ENCODE measurements around the gene MBTPS2.

DNA sequence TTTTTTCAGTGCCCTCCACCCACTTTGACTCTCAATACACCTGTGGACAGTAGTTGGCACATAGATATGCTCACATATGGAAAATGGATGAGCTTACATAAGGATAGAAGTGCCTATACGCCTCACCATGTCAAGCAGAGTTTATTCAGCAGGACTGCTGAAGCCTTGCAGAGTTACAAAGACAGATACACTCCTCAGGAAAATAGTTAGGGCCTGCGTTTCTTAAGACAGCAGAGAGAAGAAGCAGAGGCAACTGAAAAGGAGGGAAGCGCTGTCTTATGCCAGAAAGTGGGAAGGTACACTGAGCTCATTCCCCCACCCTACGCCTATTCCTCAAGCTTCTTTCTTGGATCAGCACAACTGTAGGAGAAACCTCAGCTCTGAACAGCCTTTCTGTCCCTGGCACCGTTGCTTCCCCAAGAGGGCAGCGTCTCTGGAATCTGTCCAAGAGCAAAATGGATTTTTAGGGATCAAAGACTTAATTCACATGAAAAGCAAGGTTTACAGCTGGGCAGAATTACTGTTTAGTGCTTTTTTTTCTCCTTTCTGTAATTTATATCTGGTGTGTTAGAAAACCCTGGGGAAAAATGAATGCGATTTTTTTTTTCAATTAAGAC, 37.3 kb upstream of the MBTPS2 start:
- TF ChIP-seq, protein P1, sequence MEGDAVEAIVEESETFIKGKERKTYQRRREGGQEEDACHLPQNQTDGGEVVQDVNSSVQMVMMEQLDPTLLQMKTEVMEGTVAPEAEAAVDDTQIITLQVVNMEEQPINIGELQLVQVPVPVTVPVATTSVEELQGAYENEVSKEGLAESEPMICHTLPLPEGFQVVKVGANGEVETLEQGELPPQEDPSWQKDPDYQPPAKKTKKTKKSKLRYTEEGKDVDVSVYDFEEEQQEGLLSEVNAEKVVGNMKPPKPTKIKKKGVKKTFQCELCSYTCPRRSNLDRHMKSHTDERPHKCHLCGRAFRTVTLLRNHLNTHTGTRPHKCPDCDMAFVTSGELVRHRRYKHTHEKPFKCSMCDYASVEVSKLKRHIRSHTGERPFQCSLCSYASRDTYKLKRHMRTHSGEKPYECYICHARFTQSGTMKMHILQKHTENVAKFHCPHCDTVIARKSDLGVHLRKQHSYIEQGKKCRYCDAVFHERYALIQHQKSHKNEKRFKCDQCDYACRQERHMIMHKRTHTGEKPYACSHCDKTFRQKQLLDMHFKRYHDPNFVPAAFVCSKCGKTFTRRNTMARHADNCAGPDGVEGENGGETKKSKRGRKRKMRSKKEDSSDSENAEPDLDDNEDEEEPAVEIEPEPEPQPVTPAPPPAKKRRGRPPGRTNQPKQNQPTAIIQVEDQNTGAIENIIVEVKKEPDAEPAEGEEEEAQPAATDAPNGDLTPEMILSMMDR (conservative IDR thresholded peaks at IDR 0.05; ENCODE audit: low read depth, low read length): no peak
- no peak for TF ChIP-seq EZH2 (IDR thresholded peaks at IDR 0.05; ENCODE audit: borderline replicate concordance, low read depth, low read length, poor library complexity, severe bottlenecking)
